Thyroid gland (tissue), 4 donors: ENCODE data around the gene FARS2. TPM values are rescaled to one million over a fixed set of nuclear protein-coding genes. Genes with fewer than 3 reads are reported as not detected.

ENCODE experiments used
- DNase-seq, 2 donors: peaks; one replicate each; pipeline ENCODE4 v3.0.0-alpha.2; 2019
- H3K27ac ChIP-seq, 3 donors: fragments of 200-600 bp; sonication (generic); 1 replicate in 2 of 3; 2 replicates in 1 of 3; pipeline ENCODE4 v1.5.1; 2016 to 2019; ENCODE audit warnings: mild to moderate bottlenecking in 1 of 3, moderate library complexity in 1 of 3
- H3K27me3 ChIP-seq: fragments of 200-600 bp; sonication (generic); one replicate; pipeline ENCODE4 v1.5.1; 2019
- H3K36me3 ChIP-seq, 2 donors: fragments of 200-600 bp; sonication (generic); one replicate each; pipeline ENCODE4 v1.5.1; 2016 to 2019
- H3K4me1 ChIP-seq, 2 donors: fragments of 200-600 bp; sonication (generic); one replicate each; pipeline ENCODE4 v1.5.1; 2017 to 2019
- H3K4me3 ChIP-seq, 3 donors: fragments of 200-600 bp; sonication (generic); replicated peaks in 1 of 3; 1 replicate in 2 of 3; 2 replicates in 1 of 3; pipeline ENCODE4 v1.5.1; 2016; ENCODE audit warnings: mild to moderate bottlenecking in 1 of 3
- H3K9me3 ChIP-seq: fragments of 200-600 bp; sonication (generic); one replicate; pipeline ENCODE4 v1.5.1; 2017
- CTCF ChIP-seq, 6 experiments: fragments of 200-600 bp in 3 of 6; fragments of 450-650 bp in 3 of 6; sonication (generic) in 3 of 6; IDR thresholded peaks; one replicate each; pipeline ENCODE4 v1.5.1; 2016 to 2019; ENCODE audit warnings: antibody characterized with exemption in 6 of 6, mild to moderate bottlenecking in 2 of 6, inconsistent platforms in 1 of 6, moderate library complexity in 1 of 6
- POLR2A ChIP-seq, 2 donors: fragments of 450-650 bp; IDR thresholded peaks; one replicate each; pipeline ENCODE4 v1.6.1; 2017; ENCODE audit warnings: antibody characterized with exemption in 2 of 2, mild to moderate bottlenecking in 2 of 2, moderate library complexity in 1 of 2
- WGBS, 2 donors: methylation state at CpG; one replicate each; pipeline ENCODE4 v1.1.5; 2017; 5-methylcytosine and 5-hydroxymethylcytosine counted together
- intact Hi-C: fragments of 100-400 bp; cut with DNase I; formaldehyde crosslinking; loops from one replicate; pipeline ENCODE4 v1.15.1; 2023
- total RNA-seq, 4 donors: library from RNA; depleted of rRNA; stranded (reverse); fragments of >200 nt; gene quantifications; one replicate each; pipeline ENCODE4 v1.2.3, GENCODE V29; 2016

The FARS2 gene
- total RNA-seq, 4 donors from 2014 or later, result 27.4 to 47.1 (median 34.2) TPM

- no peak for DNase-seq
- intact Hi-C loops, result no loop called here
- TF ChIP-seq POLR2A (IDR thresholded peaks at IDR 0.05) (no peak), CTCF (IDR thresholded peaks at IDR 0.05) (no peak)
- WGBS, 2 donors, result 94 to 95% methylated on average over 4 of the region's 4 CpGs
- peaks cover 0 to 3% of the 10 kb centered on the region in 2 donors for H3K36me3 ChIP-seq
- H3K27me3 ChIP-seq, result no peaks in the 10 kb centered on the region
- H3K9me3 ChIP-seq, result no peaks in the 10 kb centered on the region
- H3K4me1 ChIP-seq, result no peaks in the 10 kb centered on the region
- no peak overlapping the region for H3K27ac ChIP-seq
- no peak overlapping the region for H3K4me3 ChIP-seq
Measured at GRCh38 chr6:5237805-5238204, 23.5 kb upstream of the FARS2 start.

GRCh38 chr6:5238336-5238735 is 23.0 kb upstream of the FARS2 start:
- TF ChIP-seq CTCF (IDR thresholded peaks at IDR 0.05) (no peak), POLR2A (IDR thresholded peaks at IDR 0.05) (no peak)
- H3K4me1 ChIP-seq, result no peaks in the 10 kb centered on the region
- intact Hi-C loops, result no loop called here
- DNase-seq, result no peak
- H3K4me3 ChIP-seq, result no peak overlapping the region
- H3K9me3 ChIP-seq, result no peaks in the 10 kb centered on the region
- 95 to 96% methylated on average over 1 of the region's 1 CpG for WGBS, 2 donors
- peaks cover 0 to 3% of the 10 kb centered on the region in 2 donors for H3K36me3 ChIP-seq
- no peak overlapping the region for H3K27ac ChIP-seq
- no peaks in the 10 kb centered on the region for H3K27me3 ChIP-seq

- no peaks in the 10 kb centered on the region for H3K27me3 ChIP-seq
- H3K4me3 ChIP-seq, result no peak overlapping the region
- 94 to 97% methylated on average over 2 of the region's 2 CpGs for WGBS, 2 donors
- intact Hi-C loops, result no loop called here
- H3K9me3 ChIP-seq, result no peaks in the 10 kb centered on the region
- H3K36me3 ChIP-seq, result no peaks in the 10 kb centered on the region
- peaks cover 0 to 2% of the 10 kb centered on the region in 2 donors for H3K4me1 ChIP-seq
- H3K27ac ChIP-seq, result no peak overlapping the region
- no peak for DNase-seq
- TF ChIP-seq CTCF (IDR thresholded peaks at IDR 0.05) (no peak), POLR2A (IDR thresholded peaks at IDR 0.05) (no peak)
Measured at GRCh38 chr6:5241252-5241651, 20.1 kb upstream of the FARS2 start.

GRCh38 chr6:5243069-5243468 is 18.2 kb upstream of the FARS2 start:
- Histone ChIP-seq H3K4me1 (peaks cover 0 to 7% of the 10 kb centered on the region in 2 donors), H3K27ac (no peak overlapping the region), H3K9me3 (no peaks in the 10 kb centered on the region), H3K36me3 (no peaks in the 10 kb centered on the region), H3K4me3 (no peak overlapping the region), H3K27me3 (no peaks in the 10 kb centered on the region)
- intact Hi-C loops, result no loop called here
- 85 to 88% methylated on average over 12 of the region's 12 CpGs for WGBS, 2 donors
- TF ChIP-seq POLR2A (IDR thresholded peaks at IDR 0.05), result no peak
- TF ChIP-seq CTCF (IDR thresholded peaks at IDR 0.05), result no peak
- DNase-seq, result no peak

- 71 to 74% methylated on average over 13 of the region's 13 CpGs for WGBS, 2 donors
- H3K27ac ChIP-seq, result no peak overlapping the region
- H3K9me3 ChIP-seq, result no peaks in the 10 kb centered on the region
- no peaks in the 10 kb centered on the region for H3K36me3 ChIP-seq
- DNase-seq, result peak in 1 of 2 donors; percentile 8
- no peaks in the 10 kb centered on the region for H3K27me3 ChIP-seq
- intact Hi-C loops, result no loop called here
- H3K4me3 ChIP-seq, result no peak overlapping the region
- H3K4me1 ChIP-seq, result peaks cover 0 to 7% of the 10 kb centered on the region in 2 donors
- TF ChIP-seq CTCF (IDR thresholded peaks at IDR 0.05), result no peak
Measured at GRCh38 chr6:5246141-5247097, 14.9 kb upstream of the FARS2 start.
